Panc1 (cell line): ENCODE measurements around the gene DHCR24. TPM values are rescaled to one million over a fixed set of nuclear protein-coding genes. Genes with fewer than 3 reads are reported as not detected.

Source experiments
- ATAC-seq: fragments of 200-7000 bp; cut with Tn5 transposase; 2 replicates; pipeline ENCODE4 v1.9.1; 2020; ENCODE audit warnings: mild to moderate bottlenecking, moderate library complexity
- BruUV-seq: library from RNA; stranded (reverse); fragments of 400-500 nt; replicated peaks from 2 replicates; lab custom pipeline; 2021; lab: Mats Ljungman, UMichigan
- CTCF ChIA-PET: fragments of 300-600 bp; sonication (Branson Sonifier 250); formaldehyde crosslinking; loops from one replicate; lab custom pipeline; 2022; ENCODE audit warnings: antibody characterized with exemption; lab: Charles Lee
- POLR2A ChIA-PET: fragments of 300-600 bp; sonication (Branson Sonifier 250); formaldehyde crosslinking; loops from one replicate; lab custom pipeline; 2022; ENCODE audit warnings: antibody characterized with exemption; lab: Charles Lee
- DNase-seq: peaks from one replicate; pipeline ENCODE4 v3.0.0-alpha.2; 2010; ENCODE audit warnings: low read depth, low spot score
- H3K27ac ChIP-seq: 2 replicates; pipeline ENCODE4 v1.5.1; 2011; ENCODE audit warnings: mild to moderate bottlenecking, low read length, inconsistent platforms
- H3K27me3 ChIP-seq: fragments of 200-500 bp; sonication (Bioruptor generic); 2 replicates; pipeline ENCODE4 v1.6.0; 2014; ENCODE audit warnings: low read length, inconsistent platforms; ENCODE audit not compliant: control insufficient read depth, insufficient read depth
- H3K36me3 ChIP-seq: fragments of 200-500 bp; sonication (Bioruptor generic); 2 replicates; pipeline ENCODE4 v1.5.1; 2014; ENCODE audit warnings: inconsistent platforms, mild to moderate bottlenecking, low read length, moderate library complexity; ENCODE audit not compliant: control insufficient read depth, insufficient read depth
- H3K4me1 ChIP-seq: 2 replicates; pipeline ENCODE4 v1.5.1; 2011; ENCODE audit warnings: inconsistent platforms, mild to moderate bottlenecking, low read length, moderate library complexity; ENCODE audit not compliant: control insufficient read depth, insufficient read depth
- H3K4me3 ChIP-seq, 2 experiments: 2 replicates each; pipeline ENCODE4 v1.5.1; 2011 to 2012; ENCODE audit warnings: low read depth in 2 of 2, low read length in 2 of 2, mild to moderate bottlenecking in 2 of 2, inconsistent platforms in 1 of 2, moderate library complexity in 1 of 2
- H3K9me3 ChIP-seq: fragments of 200-500 bp; sonication (Bioruptor generic); 2 replicates; pipeline ENCODE4 v1.5.1; 2014; ENCODE audit warnings: low read depth, mild to moderate bottlenecking, inconsistent platforms, low read length, moderate library complexity; ENCODE audit not compliant: control insufficient read depth, insufficient read depth
- POLR2AphosphoS5 ChIP-seq: IDR thresholded peaks from 2 replicates; pipeline ENCODE4 v1.6.1; 2012; ENCODE audit warnings: mild to moderate bottlenecking, low read depth, low read length, moderate library complexity
- SIN3A ChIP-seq: IDR thresholded peaks from 2 replicates; pipeline ENCODE4 v1.6.1; 2012; ENCODE audit warnings: low read depth, mild to moderate bottlenecking, low read length, moderate library complexity, borderline replicate concordance; ENCODE audit not compliant: insufficient read depth
- TCF7L2 ChIP-seq: IDR thresholded peaks from 2 replicates; pipeline ENCODE4 v1.6.1; 2011; ENCODE audit warnings: mild to moderate bottlenecking, low read depth, low read length, inconsistent platforms
- in situ Hi-C: cut with HindIII; loops from 2 replicates; pipeline ENCODE4 v1.10.0; 2016; ENCODE audit warnings: low sequenced_read_pairs, low pct_unique_long_range_greater_than_20kb
- intact Hi-C: fragments of 100-400 bp; cut with micrococcal nuclease; formaldehyde crosslinking; loops from one replicate; pipeline ENCODE4 v1.10.0; 2022; ENCODE audit not compliant: unreplicated experiment
- total RNA-seq: library from RNA; stranded (reverse); gene quantifications from one replicate; pipeline ENCODE4 v1.2.1, GENCODE V29; 2021; ENCODE audit not compliant: unreplicated experiment
- TF ChIP-seq, protein P1 (sequence below): fragments of 450-650 bp; IDR thresholded peaks from 2 replicates; pipeline ENCODE4 v1.5.1; 2017; ENCODE audit warnings: mild to moderate bottlenecking
- TF ChIP-seq, protein P2 (sequence below), 2 experiments: IDR thresholded peaks; 2 replicates each; pipeline ENCODE4 v1.6.1; 2011 to 2012; ENCODE audit warnings: low read depth in 2 of 2, control low read depth in 1 of 2, low read length in 1 of 2, mild to moderate bottlenecking in 1 of 2, moderate library complexity in 1 of 2; ENCODE audit not compliant: insufficient read depth in 1 of 2

Gene DHCR24
- total RNA-seq, 1 experiment from 2014 or later: 313 TPM

DNA sequence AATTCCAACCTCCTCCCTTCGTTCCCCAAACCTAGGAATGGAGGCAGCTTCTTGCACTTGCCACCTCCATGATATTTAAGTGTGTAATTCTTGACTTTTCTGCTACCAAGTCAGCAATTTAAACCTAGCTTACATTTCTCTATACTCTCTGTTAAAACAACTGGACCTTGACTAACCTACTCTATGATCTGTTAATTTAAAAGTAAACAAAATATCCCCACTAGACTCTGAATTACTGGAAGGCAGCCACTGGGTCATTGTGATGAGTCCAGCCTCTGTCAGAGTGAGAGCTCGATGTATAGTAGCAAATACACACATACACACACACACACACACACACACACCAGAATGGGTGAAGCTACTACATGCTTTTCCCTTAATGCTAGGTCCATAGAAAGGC, 40.0 kb upstream of the DHCR24 start:
- no TSS peak for BruUV-seq

DNA sequence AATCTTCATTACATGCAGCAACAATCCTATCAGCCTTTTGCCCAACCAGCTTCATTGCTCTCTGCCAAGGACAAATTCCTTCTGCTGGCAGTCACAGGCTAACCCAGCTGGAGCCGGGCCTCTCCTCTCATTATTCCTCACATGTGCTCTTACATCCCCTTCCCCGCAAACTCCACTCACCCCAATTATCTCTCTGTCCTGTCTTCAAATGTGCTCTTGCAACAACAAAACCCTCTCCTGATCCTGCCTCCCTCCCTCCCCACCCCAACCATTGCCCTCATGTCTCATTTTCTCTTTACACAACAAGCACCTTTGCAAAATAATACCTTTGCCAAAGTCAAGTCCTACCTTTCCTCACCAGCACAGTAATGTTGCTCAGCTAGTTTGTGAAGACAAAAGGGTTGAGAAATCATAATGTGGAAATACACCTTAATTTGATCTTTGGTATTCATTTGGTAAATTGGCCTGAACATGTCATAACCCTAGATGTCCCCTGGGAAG, 36.0 kb upstream of the DHCR24 start:
- H3K4me3 ChIP-seq: no peak overlapping the region
- ATAC-seq (no peak), DNase-seq (no peak)
- intact Hi-C loops (no loop called here), in situ Hi-C loops (no loop called here)
- CTCF ChIA-PET: interaction anchor here (0.9 kb wide), 1 partner anchor 22 kb away, joined by 3 read pairs; no protein-coding TSS in a partner anchor
- POLR2A ChIA-PET: no interaction called here
- TF ChIP-seq, protein P1, sequence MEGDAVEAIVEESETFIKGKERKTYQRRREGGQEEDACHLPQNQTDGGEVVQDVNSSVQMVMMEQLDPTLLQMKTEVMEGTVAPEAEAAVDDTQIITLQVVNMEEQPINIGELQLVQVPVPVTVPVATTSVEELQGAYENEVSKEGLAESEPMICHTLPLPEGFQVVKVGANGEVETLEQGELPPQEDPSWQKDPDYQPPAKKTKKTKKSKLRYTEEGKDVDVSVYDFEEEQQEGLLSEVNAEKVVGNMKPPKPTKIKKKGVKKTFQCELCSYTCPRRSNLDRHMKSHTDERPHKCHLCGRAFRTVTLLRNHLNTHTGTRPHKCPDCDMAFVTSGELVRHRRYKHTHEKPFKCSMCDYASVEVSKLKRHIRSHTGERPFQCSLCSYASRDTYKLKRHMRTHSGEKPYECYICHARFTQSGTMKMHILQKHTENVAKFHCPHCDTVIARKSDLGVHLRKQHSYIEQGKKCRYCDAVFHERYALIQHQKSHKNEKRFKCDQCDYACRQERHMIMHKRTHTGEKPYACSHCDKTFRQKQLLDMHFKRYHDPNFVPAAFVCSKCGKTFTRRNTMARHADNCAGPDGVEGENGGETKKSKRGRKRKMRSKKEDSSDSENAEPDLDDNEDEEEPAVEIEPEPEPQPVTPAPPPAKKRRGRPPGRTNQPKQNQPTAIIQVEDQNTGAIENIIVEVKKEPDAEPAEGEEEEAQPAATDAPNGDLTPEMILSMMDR: no peak
- TF ChIP-seq, protein P2, sequence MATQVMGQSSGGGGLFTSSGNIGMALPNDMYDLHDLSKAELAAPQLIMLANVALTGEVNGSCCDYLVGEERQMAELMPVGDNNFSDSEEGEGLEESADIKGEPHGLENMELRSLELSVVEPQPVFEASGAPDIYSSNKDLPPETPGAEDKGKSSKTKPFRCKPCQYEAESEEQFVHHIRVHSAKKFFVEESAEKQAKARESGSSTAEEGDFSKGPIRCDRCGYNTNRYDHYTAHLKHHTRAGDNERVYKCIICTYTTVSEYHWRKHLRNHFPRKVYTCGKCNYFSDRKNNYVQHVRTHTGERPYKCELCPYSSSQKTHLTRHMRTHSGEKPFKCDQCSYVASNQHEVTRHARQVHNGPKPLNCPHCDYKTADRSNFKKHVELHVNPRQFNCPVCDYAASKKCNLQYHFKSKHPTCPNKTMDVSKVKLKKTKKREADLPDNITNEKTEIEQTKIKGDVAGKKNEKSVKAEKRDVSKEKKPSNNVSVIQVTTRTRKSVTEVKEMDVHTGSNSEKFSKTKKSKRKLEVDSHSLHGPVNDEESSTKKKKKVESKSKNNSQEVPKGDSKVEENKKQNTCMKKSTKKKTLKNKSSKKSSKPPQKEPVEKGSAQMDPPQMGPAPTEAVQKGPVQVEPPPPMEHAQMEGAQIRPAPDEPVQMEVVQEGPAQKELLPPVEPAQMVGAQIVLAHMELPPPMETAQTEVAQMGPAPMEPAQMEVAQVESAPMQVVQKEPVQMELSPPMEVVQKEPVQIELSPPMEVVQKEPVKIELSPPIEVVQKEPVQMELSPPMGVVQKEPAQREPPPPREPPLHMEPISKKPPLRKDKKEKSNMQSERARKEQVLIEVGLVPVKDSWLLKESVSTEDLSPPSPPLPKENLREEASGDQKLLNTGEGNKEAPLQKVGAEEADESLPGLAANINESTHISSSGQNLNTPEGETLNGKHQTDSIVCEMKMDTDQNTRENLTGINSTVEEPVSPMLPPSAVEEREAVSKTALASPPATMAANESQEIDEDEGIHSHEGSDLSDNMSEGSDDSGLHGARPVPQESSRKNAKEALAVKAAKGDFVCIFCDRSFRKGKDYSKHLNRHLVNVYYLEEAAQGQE (IDR thresholded peaks at IDR 0.05; ENCODE audit: insufficient read depth in 1 of 2, low read depth in 2 of 2, low read length in 1 of 2): no peak
- TF ChIP-seq TCF7L2: no peak
- no peak for TF ChIP-seq POLR2AphosphoS5
- no peak for TF ChIP-seq SIN3A
- H3K9me3 ChIP-seq: no peaks in the 10 kb centered on the region
- no peaks in the 10 kb centered on the region for H3K4me1 ChIP-seq
- H3K27me3 ChIP-seq: no peaks in the 10 kb centered on the region; the same call in 1 of the 2 replicates
- no TSS peak for BruUV-seq
- no peaks in the 10 kb centered on the region for H3K36me3 ChIP-seq
- H3K27ac ChIP-seq: no peak overlapping the region

More for the DNA sequence above, 40.0 kb upstream of the DHCR24 start:
- ATAC-seq: no peak
- Histone ChIP-seq H3K36me3 (no peaks in the 10 kb centered on the region), H3K4me3 (no peak overlapping the region), H3K4me1 (no peaks in the 10 kb centered on the region), H3K27ac (no peak overlapping the region), H3K27me3 (no peaks in the 10 kb centered on the region; the same call in 1 of the 2 replicates), H3K9me3 (no peaks in the 10 kb centered on the region)
- CTCF ChIA-PET: no interaction called here
- intact Hi-C loops: no loop called here
- POLR2A ChIA-PET: no interaction called here
- TF ChIP-seq TCF7L2 (no peak), SIN3A (no peak), POLR2AphosphoS5 (no peak)
- TF ChIP-seq, protein P2 (IDR thresholded peaks at IDR 0.05; ENCODE audit: insufficient read depth in 1 of 2, low read depth in 2 of 2, low read length in 1 of 2): no peak
- TF ChIP-seq, protein P1: no peak
- in situ Hi-C loops: no loop called here
- DNase-seq: no peak
